ENCODE results near the gene EMC8. TPM values are rescaled to one million over a fixed set of nuclear protein-coding genes. Genes with fewer than 3 reads are reported as not detected.
A peak's percentile ranks its signal among the peaks of the same experiment; 100 is the strongest.

EMC8 gene
- total and polyA plus RNA-seq, 2 donors (not counting 1 experiment from before 2014, with no cell fraction given): 22.1 to 33.1 TPM

DNA sequence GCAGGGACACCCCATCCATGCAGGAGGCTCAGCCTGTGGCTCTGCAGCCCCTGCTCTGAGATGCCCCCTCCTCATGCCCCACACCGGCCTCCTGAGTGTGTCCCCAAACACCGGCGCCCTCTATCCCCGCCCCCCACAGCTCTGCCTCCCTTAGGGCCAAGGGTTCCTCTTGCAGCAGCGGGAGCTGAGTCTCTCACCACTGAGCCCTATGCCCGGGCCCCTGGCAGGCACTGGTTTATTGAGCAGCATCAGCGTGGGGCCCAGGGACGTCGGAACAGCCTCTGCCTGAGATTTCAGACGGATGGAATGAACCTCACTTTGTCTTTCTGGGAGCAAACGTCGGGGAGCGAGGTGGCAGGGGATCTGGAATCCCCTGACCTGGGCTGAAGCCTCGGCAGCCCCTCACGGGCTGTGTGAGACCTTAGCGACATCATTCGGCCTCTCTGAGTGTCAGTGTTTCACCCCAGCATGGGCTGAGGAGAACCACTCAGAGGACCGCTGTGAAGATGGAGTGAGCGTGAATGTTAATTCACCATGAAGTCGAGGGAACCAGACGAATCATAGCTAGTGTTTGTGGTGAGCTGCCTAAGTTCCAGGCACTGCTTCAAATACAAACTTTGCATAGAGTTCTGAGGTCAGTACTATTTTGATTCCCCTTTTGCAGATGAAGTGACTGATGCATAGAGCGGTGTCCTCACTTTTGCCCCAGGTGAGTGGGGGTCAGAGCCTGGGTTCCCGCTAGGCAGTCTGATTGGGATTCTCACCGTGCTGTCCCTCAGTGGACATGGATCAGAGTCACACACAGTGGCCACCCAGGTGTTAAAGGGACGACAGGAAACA is 43.2 kb downstream of the EMC8 start:
- peaks cover 94 to 100% of the 10 kb centered on the region in 2 donors for H3K4me1 ChIP-seq (ENCODE audit: control insufficient read depth in 2 of 2, insufficient read depth in 2 of 2, low read length in 2 of 2)
- DNase-seq (peak; percentile 90), ATAC-seq (ENCODE audit: low read depth) (peak; percentile 46)
- H3K4me3 ChIP-seq (ENCODE audit: control extremely low read depth in 1 of 5, extremely low read depth in 1 of 5, insufficient read depth in 1 of 5, low read depth in 2 of 5, low read length in 4 of 5): peak overlapping the region in 4 of 5 experiments; percentile 25 to 58 (median 46)
- intact Hi-C loops (cut with micrococcal nuclease): loop anchor here (1.0 to 5.0 kb wide), 5 partner anchors 67 to 231 kb away; no protein-coding TSS in a partner anchor
- peak overlapping the region; percentile 100 for H3K27ac Mint-ChIP-seq
- peak overlapping the region; percentile 92 for H3K4me2 ChIP-seq (replicated peaks; ENCODE audit: low read depth, low read length, poor library complexity, severe bottlenecking)
- peaks cover 84% of the 10 kb centered on the region for H3K4me1 Mint-ChIP-seq
- peak overlapping the region; percentile 3 for H2AFZ ChIP-seq (ENCODE audit: insufficient read depth, low read depth, low read length, poor library complexity, severe bottlenecking)
- peaks cover 0 to 21% (median 7%) of the 10 kb centered on the region in 3 donors for H3K9me3 ChIP-seq (ENCODE audit: control extremely low read depth in 1 of 3, control insufficient read depth in 2 of 3, insufficient read depth in 1 of 3, low read length in 2 of 3)
- ChIA-PET CTCF (interaction anchor here (1.0 to 2.1 kb wide), 12 partner anchors 9 to 231 kb away, joined by 3 to 17 read pairs (median 5); no protein-coding TSS in a partner anchor), POLR2A (interaction anchor here (0.6 to 1.9 kb wide), 10 partner anchors 8 to 297 kb away, joined by 3 to 13 read pairs (median 4); partner anchors contain the start of gene GSE1)
- no peaks in the 10 kb centered on the region for H3K27me3 ChIP-seq (replicated peaks in 1 of 4; ENCODE audit: control extremely low read depth in 1 of 4, control insufficient read depth in 3 of 4, insufficient read depth in 4 of 4, low read length in 3 of 4)
- TF ChIP-seq, protein P1, sequence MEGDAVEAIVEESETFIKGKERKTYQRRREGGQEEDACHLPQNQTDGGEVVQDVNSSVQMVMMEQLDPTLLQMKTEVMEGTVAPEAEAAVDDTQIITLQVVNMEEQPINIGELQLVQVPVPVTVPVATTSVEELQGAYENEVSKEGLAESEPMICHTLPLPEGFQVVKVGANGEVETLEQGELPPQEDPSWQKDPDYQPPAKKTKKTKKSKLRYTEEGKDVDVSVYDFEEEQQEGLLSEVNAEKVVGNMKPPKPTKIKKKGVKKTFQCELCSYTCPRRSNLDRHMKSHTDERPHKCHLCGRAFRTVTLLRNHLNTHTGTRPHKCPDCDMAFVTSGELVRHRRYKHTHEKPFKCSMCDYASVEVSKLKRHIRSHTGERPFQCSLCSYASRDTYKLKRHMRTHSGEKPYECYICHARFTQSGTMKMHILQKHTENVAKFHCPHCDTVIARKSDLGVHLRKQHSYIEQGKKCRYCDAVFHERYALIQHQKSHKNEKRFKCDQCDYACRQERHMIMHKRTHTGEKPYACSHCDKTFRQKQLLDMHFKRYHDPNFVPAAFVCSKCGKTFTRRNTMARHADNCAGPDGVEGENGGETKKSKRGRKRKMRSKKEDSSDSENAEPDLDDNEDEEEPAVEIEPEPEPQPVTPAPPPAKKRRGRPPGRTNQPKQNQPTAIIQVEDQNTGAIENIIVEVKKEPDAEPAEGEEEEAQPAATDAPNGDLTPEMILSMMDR (IDR thresholded peaks at IDR 0.05): no peak
- no peak for TF ChIP-seq EZH2 (IDR thresholded peaks at IDR 0.05; ENCODE audit: borderline replicate concordance, insufficient read depth, low read depth, low read length, poor library complexity, severe bottlenecking)
- peak overlapping the region; percentile 94 to 98 for H3K27ac ChIP-seq (ENCODE audit: low read length in 2 of 2)
- no peaks in the 10 kb centered on the region for H4K20me1 ChIP-seq (ENCODE audit: control insufficient read depth, insufficient read depth, low read length, poor library complexity, severe bottlenecking)
- no peaks in the 10 kb centered on the region for H3K27me3 Mint-ChIP-seq
- peaks cover 3% of the 10 kb centered on the region for H3K9me3 Mint-ChIP-seq (ENCODE audit: insufficient read depth)
- no peaks in the 10 kb centered on the region for H3K36me3 ChIP-seq (replicated peaks in 1 of 2; ENCODE audit: control extremely low read depth in 1 of 2, control insufficient read depth in 1 of 2, extremely low read depth in 1 of 2, insufficient read depth in 2 of 2, low read length in 1 of 2)
- H3K79me2 ChIP-seq (ENCODE audit: control insufficient read depth, insufficient read depth, low read length): no peaks in the 10 kb centered on the region
- H3K4me3 Mint-ChIP-seq: peak overlapping the region; percentile 93
- WGBS (ENCODE audit: insufficient coverage): 12% methylated on average over 23 of the region's 25 CpGs
- H3K9ac ChIP-seq (ENCODE audit: low read length): peak overlapping the region; percentile 60
